Mammary epithelial cell (primary cell): Measurements from ENCODE around the gene KCTD21.

Experiments
- CTCF ChIP-seq, 2 donors: IDR thresholded peaks in 1 of 2; conservative IDR thresholded peaks in 1 of 2; 2 replicates each; pipeline ENCODE4 v1.5.1; 2011 to 2012; ENCODE audit warnings: inconsistent platforms in 2 of 2, low read length in 2 of 2, mild to moderate bottlenecking in 2 of 2, control low read depth in 1 of 2, low read depth in 1 of 2; ENCODE audit not compliant: insufficient read depth in 1 of 2; ENCODE audit errors: extremely low read depth in 1 of 2
- EZH2 ChIP-seq: IDR thresholded peaks from 2 replicates; pipeline ENCODE4 v1.6.1; 2012; ENCODE audit warnings: low read length, inconsistent platforms, borderline replicate concordance

DNA sequence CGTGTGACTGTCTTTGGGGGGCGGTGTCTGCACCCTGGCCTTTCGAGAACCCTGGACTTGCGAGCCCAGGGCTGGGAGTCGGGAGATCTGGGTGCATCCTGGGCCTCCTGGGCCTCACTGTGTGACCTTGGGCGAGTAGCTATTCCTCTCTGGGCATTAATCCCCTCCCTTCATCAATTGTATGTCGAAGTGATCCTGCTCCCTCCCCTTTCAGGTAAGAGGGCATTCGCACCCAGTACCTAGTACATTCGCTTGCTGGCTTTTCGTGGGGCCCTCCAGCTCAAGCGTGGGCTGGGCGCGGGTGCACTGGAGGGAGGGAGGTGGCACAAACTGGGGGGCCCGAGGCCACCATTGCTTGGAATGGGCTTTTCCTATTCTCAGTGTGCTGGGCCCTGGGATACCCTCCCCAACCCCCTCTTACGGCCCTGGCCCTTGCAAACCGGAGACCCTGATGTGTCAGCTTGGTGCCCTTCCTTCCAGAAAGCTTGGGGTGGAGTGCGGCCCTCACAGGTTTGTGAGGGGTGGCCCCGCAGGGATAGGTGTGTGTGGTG, 823 bp upstream of the KCTD21 start:
- TF ChIP-seq EZH2 (no peak), CTCF (conservative IDR thresholded peaks at IDR 0.05 in 1 of 2, IDR thresholded peaks at IDR 0.05 in 1 of 2; ENCODE audit: extremely low read depth in 1 of 2, insufficient read depth in 1 of 2, low read depth in 1 of 2, low read length in 2 of 2) (no peak)
